ENCODE data around the gene PSMD11.

Gene PSMD11

GRCh38 chr17:32503251-32504165 lies 59.2 kb downstream of the PSMD11 start:
- no peak for TF ChIP-seq ZNF274 (IDR thresholded peaks at IDR 0.05; ENCODE audit: low read depth, low read length)
- no peak overlapping the region; the same call in 1 of the 2 replicates for H3K4me3 ChIP-seq (ENCODE audit: low read length)

DNA sequence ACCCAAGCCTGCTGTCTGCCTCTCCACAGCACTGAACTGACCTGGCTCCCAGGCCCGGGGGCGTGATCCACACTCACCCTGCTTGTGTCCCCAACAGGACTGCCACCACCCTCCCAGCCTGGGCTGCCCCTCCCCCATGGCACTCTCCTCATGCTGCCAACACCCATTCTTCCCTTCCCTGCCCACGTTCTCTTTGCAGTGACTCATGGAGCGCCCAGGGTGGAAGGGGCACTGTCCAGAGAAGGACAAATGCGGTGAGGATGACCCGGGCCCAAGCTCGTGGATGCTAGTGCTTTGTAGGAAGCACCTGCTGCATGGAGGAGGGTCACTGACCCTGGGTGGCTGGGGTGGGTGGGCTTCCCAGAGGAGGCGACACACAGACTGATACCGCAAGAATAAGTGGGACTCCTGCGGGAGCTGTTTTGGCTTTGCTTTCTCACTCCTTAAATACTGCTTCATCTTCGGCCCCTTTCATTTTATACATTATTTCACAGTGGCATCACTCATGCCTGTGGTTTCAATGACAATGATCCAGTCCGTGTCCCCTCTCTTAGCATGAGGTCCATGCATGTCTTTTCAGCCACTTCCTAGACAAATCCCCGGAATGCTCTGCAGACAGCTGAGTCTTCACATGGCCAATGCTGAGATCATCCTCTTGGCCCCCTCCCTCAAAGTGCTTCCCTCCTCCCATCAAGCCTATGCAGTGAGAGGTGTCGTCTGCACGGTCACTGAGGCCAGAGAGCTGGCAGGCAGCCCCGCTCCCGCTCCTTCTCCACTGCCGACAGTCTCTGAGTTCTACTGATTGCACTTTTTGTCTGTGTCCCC lies 60.1 kb downstream of the PSMD11 start:
- no peak overlapping the region; the same call in 1 of the 2 replicates for H3K4me3 ChIP-seq (ENCODE audit: low read length)
- TF ChIP-seq ZNF274 (IDR thresholded peaks at IDR 0.05; ENCODE audit: low read depth, low read length) = no peak

GRCh38 chr17:32508926-32509325 lies 64.6 kb downstream of the PSMD11 start:
- no peak for TF ChIP-seq ZNF274 (IDR thresholded peaks at IDR 0.05; ENCODE audit: low read depth, low read length)

GRCh38 chr17:32510466-32510865 lies 66.2 kb downstream of the PSMD11 start:
- no peak for TF ChIP-seq ZNF274 (IDR thresholded peaks at IDR 0.05; ENCODE audit: low read depth, low read length)

More at GRCh38 chr17:32508926-32509325, 64.6 kb downstream of the PSMD11 start:
- H3K4me3 ChIP-seq (ENCODE audit: low read length) = no peak overlapping the region

GRCh38 chr17:32512328-32512727 lies 68.0 kb downstream of the PSMD11 start:
- TF ChIP-seq ZNF274 (IDR thresholded peaks at IDR 0.05; ENCODE audit: low read depth, low read length) = no peak
- H3K4me3 ChIP-seq (ENCODE audit: low read length) = no peak overlapping the region

More at GRCh38 chr17:32510466-32510865, 66.2 kb downstream of the PSMD11 start:
- H3K4me3 ChIP-seq (ENCODE audit: low read length) = no peak overlapping the region

DNA sequence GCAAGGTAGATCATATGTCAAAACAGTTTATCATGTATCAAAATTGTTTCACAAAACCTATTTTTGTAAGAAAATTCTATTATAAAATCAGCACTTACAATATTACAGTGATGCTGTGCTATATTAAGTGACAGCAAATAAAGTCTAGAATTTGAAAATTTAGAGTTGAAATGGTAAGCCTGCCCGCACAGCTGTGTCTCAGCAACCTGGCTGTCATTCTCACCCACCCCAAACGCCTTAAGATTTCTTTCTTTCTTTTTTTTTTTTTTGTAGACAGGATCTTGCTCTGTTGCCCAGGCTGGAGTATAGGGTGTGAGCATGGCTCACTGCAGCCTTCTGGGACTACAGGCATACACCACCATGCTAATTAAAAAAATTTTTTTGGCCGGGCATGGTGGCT lies 69.3 kb downstream of the PSMD11 start:
- TF ChIP-seq ZNF274 (IDR thresholded peaks at IDR 0.05; ENCODE audit: low read depth, low read length) = no peak
- H3K4me3 ChIP-seq (ENCODE audit: low read length) = no peak overlapping the region

- no peak overlapping the region for H3K4me3 ChIP-seq (ENCODE audit: low read length)
- TF ChIP-seq ZNF274 (IDR thresholded peaks at IDR 0.05; ENCODE audit: low read depth, low read length) = no peak
Measured at GRCh38 chr17:32514606-32515005, 70.3 kb downstream of the PSMD11 start.

DNA sequence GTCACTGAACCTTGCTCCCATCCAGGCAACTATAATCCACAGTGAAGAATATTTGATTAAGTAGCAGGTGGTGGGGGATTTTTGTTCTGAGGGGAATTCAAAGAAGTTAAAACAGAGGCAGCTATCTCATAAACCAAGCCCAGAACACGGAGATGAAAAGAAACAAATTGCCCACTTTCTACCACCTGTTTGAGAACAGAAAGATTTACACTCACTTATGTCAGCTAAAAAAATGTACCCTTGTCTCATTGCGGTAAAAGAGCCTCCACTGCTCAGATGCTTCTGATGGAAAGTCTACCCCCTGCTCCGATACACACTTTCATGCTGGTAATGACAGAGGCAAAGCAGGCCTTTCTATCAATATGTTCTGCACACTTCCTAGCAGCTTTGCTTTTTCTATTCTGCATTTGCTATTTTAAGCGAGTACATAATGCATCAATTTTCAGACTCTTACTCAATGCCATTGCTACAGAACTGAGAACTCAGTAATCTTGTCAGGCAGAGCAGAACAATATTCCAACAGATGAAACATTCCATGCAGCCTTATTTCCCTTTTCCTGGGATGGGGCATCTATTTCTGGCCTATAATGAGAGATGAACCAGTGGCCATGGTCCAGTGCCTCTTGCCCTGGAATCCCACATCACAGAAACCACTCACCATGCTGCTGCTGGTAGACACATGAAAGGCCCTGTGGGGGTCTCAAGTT lies 71.5 kb downstream of the PSMD11 start:
- H3K4me3 ChIP-seq (ENCODE audit: low read length) = peak overlapping the region; percentile 25; the same call in 1 of the 2 replicates
- no peak for TF ChIP-seq ZNF274 (IDR thresholded peaks at IDR 0.05; ENCODE audit: low read depth, low read length)

GRCh38 chr17:32516450-32516849 lies 72.1 kb downstream of the PSMD11 start:
- H3K4me3 ChIP-seq (ENCODE audit: low read length) = peak overlapping the region; percentile 25; the same call in 1 of the 2 replicates
- TF ChIP-seq ZNF274 (IDR thresholded peaks at IDR 0.05; ENCODE audit: low read depth, low read length) = no peak

- TF ChIP-seq ZNF274 (IDR thresholded peaks at IDR 0.05; ENCODE audit: low read depth, low read length) = no peak
- H3K4me3 ChIP-seq (ENCODE audit: low read length) = no peak overlapping the region; the same call in 1 of the 2 replicates
Measured at GRCh38 chr17:32516940-32517701, 72.8 kb downstream of the PSMD11 start.

- H3K4me3 ChIP-seq (ENCODE audit: low read length) = no peak overlapping the region; the same call in 1 of the 2 replicates
- TF ChIP-seq ZNF274 (IDR thresholded peaks at IDR 0.05; ENCODE audit: low read depth, low read length) = no peak
Measured at GRCh38 chr17:32517982-32518381, 73.7 kb downstream of the PSMD11 start.

- TF ChIP-seq ZNF274 (IDR thresholded peaks at IDR 0.05; ENCODE audit: low read depth, low read length) = no peak
- peak overlapping the region; percentile 43; the same call in 1 of the 2 replicates for H3K4me3 ChIP-seq (ENCODE audit: low read length)
Measured at GRCh38 chr17:32518646-32519227, 74.4 kb downstream of the PSMD11 start.

Data from GM08714 (cell line).